IPS DF 6.9 (cell line): Measurements from ENCODE around the gene BRD9.

ENCODE experiments used
- DNase-seq: peaks from one replicate; pipeline ENCODE4 v3.0.0-alpha.2; 2013; ENCODE audit warnings: low read depth, low spot score
- H3K27ac ChIP-seq: one replicate; pipeline ENCODE4 v1.5.1; 2013; ENCODE audit warnings: low read length, control low read depth
- H3K27me3 ChIP-seq: 2 replicates; pipeline ENCODE4 v1.6.1; 2013; ENCODE audit warnings: mild to moderate bottlenecking, low read length; ENCODE audit not compliant: control insufficient read depth, insufficient read depth
- H3K36me3 ChIP-seq: 2 replicates; pipeline ENCODE4 v1.6.1; 2013; ENCODE audit warnings: low read length; ENCODE audit not compliant: control insufficient read depth, insufficient read depth
- H3K4me1 ChIP-seq: 2 replicates; pipeline ENCODE4 v1.6.1; 2013; ENCODE audit warnings: low read length; ENCODE audit not compliant: control insufficient read depth, insufficient read depth
- H3K4me3 ChIP-seq: 2 replicates; pipeline ENCODE4 v1.5.1; 2013; ENCODE audit warnings: mild to moderate bottlenecking, low read length
- H3K9me3 ChIP-seq: 2 replicates; pipeline ENCODE4 v1.6.1; 2013; ENCODE audit warnings: low read length, inconsistent platforms; ENCODE audit not compliant: control insufficient read depth, insufficient read depth
- WGBS: extraction: QIAGEN DNeasy Blood & Tissue Kit; methylation state at CpG from one replicate; pipeline ENCODE4 v1.1.7; 2013; ENCODE audit warnings: mixed read lengths, missing lambda C conversion rate; ENCODE audit not compliant: insufficient read length, insufficient coverage; 5-methylcytosine and 5-hydroxymethylcytosine counted together

The BRD9 gene

GRCh38 chr5:886716-887325 lies 5.8 kb downstream of the BRD9 start:
- Histone ChIP-seq H3K9me3 (no peaks in the 10 kb centered on the region), H3K27me3 (no peaks in the 10 kb centered on the region), H3K4me3 (no peak overlapping the region), H3K27ac (no peak overlapping the region), H3K4me1 (peaks cover 2% of the 10 kb centered on the region; the same call in 1 of the 2 replicates), H3K36me3 (peaks cover 57% of the 10 kb centered on the region)
- no peak for DNase-seq
- WGBS: no CpG with 5 or more reads among the region's 26 CpGs

- peaks cover 63% of the 10 kb centered on the region for H3K36me3 ChIP-seq
- no peaks in the 10 kb centered on the region for H3K4me1 ChIP-seq
- no peaks in the 10 kb centered on the region for H3K27me3 ChIP-seq
- WGBS: no CpG with 5 or more reads among the region's 13 CpGs
- no peak for DNase-seq
- no peak overlapping the region for H3K4me3 ChIP-seq
- no peak overlapping the region for H3K27ac ChIP-seq
- no peaks in the 10 kb centered on the region for H3K9me3 ChIP-seq
Observed at GRCh38 chr5:886036-886435, 6.6 kb downstream of the BRD9 start.

- Histone ChIP-seq H3K36me3 (peaks cover 65% of the 10 kb centered on the region), H3K9me3 (no peaks in the 10 kb centered on the region), H3K4me3 (no peak overlapping the region), H3K27ac (no peak overlapping the region), H3K27me3 (no peaks in the 10 kb centered on the region), H3K4me1 (no peaks in the 10 kb centered on the region)
- DNase-seq: no peak
- WGBS: no CpG with 5 or more reads among the region's 13 CpGs
Observed at GRCh38 chr5:885529-885928, 7.1 kb downstream of the BRD9 start.

DNA sequence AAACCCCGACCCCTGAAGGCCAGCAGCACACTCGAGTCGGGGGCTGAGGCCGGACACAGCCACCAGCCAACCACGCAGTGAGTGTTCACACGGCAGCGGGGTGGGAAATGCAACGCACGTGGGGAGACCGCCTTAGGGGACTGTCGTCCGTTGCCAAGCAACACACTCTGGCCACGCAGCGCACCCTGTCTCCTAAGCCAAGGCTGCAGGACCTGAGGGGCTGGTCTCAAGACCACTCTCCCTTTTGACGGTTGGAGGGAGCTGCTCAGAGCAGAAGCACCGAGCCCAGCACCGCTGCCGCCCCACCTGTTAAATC lies 7.5 kb downstream of the BRD9 start:
- no peaks in the 10 kb centered on the region for H3K27me3 ChIP-seq
- DNase-seq: no peak
- H3K4me1 ChIP-seq: no peaks in the 10 kb centered on the region
- no peak overlapping the region for H3K4me3 ChIP-seq
- WGBS: no CpG with 5 or more reads among the region's 18 CpGs
- H3K27ac ChIP-seq: no peak overlapping the region
- no peaks in the 10 kb centered on the region for H3K9me3 ChIP-seq
- H3K36me3 ChIP-seq: peaks cover 60% of the 10 kb centered on the region

- Histone ChIP-seq H3K4me3 (no peak overlapping the region), H3K36me3 (peaks cover 60% of the 10 kb centered on the region), H3K27ac (no peak overlapping the region), H3K27me3 (no peaks in the 10 kb centered on the region), H3K4me1 (no peaks in the 10 kb centered on the region), H3K9me3 (no peaks in the 10 kb centered on the region)
- WGBS: no CpG with 5 or more reads among the region's 16 CpGs
- DNase-seq: no peak
Observed at GRCh38 chr5:884345-885126, 8.1 kb downstream of the BRD9 start.

DNA sequence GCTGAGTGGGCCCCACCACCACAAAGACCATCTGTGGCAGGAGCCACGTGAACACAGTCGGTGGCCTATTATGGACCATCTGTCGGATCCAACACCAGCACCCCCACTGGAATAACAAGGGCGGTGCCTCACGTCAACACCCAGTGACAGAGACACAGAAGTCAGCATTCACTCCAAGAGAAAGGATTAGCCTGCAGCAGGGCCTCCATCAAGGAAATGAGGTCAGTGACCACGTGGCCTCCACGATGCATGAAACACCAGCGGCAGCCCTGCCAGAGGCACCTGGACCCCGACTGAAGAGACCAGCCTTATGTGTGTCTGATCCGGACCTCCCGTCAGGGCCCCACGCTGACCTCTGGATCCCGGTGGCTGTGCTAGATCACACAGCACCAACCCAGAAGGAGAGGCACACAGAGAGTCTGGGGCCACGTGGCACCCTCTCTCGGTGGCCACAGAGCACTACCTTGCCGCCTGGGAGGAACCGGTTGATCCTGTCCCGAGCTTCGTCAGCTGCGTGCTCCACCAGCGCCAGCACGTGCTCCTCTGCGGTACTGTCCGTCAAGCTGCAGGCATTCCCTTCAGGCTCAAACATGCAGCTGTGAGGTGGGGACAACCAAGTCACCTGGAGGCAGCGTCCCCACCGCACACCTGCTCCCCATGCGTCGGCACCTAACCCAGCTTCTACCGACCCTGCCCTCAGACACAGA lies 9.0 kb downstream of the BRD9 start:
- Histone ChIP-seq H3K4me1 (no peaks in the 10 kb centered on the region), H3K27me3 (no peaks in the 10 kb centered on the region), H3K4me3 (no peak overlapping the region), H3K27ac (no peak overlapping the region), H3K36me3 (peaks cover 59% of the 10 kb centered on the region), H3K9me3 (no peaks in the 10 kb centered on the region)
- DNase-seq: no peak
- WGBS: no CpG with 5 or more reads among the region's 29 CpGs

GRCh38 chr5:882253-883183 lies 10.1 kb downstream of the BRD9 start:
- Histone ChIP-seq H3K9me3 (no peaks in the 10 kb centered on the region), H3K36me3 (peaks cover 65% of the 10 kb centered on the region), H3K27ac (no peak overlapping the region), H3K4me1 (no peaks in the 10 kb centered on the region), H3K4me3 (no peak overlapping the region), H3K27me3 (no peaks in the 10 kb centered on the region)
- DNase-seq: no peak
- no CpG with 5 or more reads among the region's 33 CpGs for WGBS

- peaks cover 62% of the 10 kb centered on the region for H3K36me3 ChIP-seq
- no peak overlapping the region for H3K4me3 ChIP-seq
- no peak for DNase-seq
- no peaks in the 10 kb centered on the region for H3K4me1 ChIP-seq
- no CpG with 5 or more reads among the region's 12 CpGs for WGBS
- H3K27me3 ChIP-seq: no peaks in the 10 kb centered on the region
- no peak overlapping the region for H3K27ac ChIP-seq
- no peaks in the 10 kb centered on the region for H3K9me3 ChIP-seq
Observed at GRCh38 chr5:881551-881935, 11.1 kb downstream of the BRD9 start.

DNA sequence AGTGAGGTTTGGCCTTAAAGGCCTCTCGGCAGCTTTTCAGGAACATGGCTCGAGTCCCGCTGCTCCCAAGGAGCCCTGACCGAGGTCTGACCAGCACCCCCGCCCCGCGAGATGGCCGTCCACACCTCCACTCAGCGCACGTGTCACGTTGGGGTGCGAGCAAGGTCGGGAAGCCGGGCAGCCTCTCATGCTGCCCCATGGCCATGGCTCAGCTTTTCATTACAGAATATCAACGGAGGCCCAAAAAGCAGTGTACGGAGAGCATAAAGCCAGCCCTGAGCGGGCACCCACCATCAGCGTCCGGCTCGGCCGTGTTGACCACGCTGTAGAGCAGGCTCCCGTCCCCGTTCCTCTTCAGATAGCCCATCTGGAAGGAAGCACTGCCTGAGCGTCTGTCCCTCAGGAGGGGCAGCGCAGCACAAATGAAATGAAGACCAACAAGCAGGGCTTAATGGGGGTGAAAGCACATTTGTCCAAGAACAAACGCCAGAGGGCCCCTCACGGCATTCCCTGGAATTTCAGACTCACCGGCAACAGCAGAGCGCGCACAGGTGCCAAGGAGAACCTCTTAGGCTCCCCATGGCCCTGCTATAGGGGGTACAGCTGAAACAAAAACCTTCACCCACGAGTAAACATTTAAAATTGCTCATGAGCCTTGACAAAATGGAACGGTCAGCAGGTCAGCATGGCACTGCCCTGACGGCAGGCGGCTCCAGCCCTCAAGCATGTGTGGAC lies 11.6 kb downstream of the BRD9 start:
- Histone ChIP-seq H3K36me3 (peaks cover 61% of the 10 kb centered on the region), H3K27me3 (no peaks in the 10 kb centered on the region), H3K4me1 (no peaks in the 10 kb centered on the region), H3K9me3 (no peaks in the 10 kb centered on the region), H3K4me3 (no peak overlapping the region), H3K27ac (no peak overlapping the region)
- no CpG with 5 or more reads among the region's 35 CpGs for WGBS
- no peak for DNase-seq
